Right renal cortex interstitium (tissue), 3 donors: ENCODE data around the gene DNAI2. TPM values are rescaled to one million over a fixed set of nuclear protein-coding genes. Genes with fewer than 3 reads are reported as not detected.
A peak's percentile ranks its signal among the peaks of the same experiment; 100 is the strongest.

Experiments
- DNase-seq, 3 donors: peaks; one replicate each; pipeline ENCODE4 v3.0.0-alpha.2; 2013; ENCODE audit warnings: low read depth in 3 of 3, low spot score in 2 of 3
- polyA plus RNA-seq, 3 donors: library from polyadenylated mRNA; unstranded; fragments of 120-200 nt; gene quantifications; one replicate each; pipeline ENCODE4 v1.2.1, GENCODE V29; 2013; ENCODE audit not compliant: insufficient read length in 3 of 3

Gene DNAI2
- polyA plus RNA-seq, 3 donors = 0.18 to 0.26 TPM; not detected in 1

GRCh38 chr17:74299226-74300009 lies 25.4 kb downstream of the DNAI2 start:
- no peak for DNase-seq

GRCh38 chr17:74303305-74303704 lies 29.3 kb downstream of the DNAI2 start:
- DNase-seq = no peak

DNA sequence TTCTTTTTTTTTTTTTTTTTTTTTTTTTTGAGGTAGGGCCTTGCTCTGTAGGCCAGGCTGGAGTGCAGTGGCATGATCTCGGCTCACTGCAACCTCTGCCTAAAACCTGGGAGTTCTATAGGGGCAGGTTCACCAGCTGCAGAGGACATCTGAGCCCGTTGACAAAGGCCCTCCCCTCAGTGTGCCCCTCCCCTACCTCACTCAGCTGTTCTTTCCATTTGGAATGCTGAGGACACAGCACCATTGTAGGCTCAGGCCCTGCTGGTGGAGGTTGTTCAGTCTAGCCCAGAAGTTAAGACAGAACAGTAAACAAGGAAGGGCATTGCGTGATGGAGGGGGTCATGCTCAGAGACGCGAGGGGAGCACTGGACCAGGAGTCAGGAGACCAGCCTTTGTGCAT lies 30.1 kb downstream of the DNAI2 start:
- no peak for DNase-seq

- no peak for DNase-seq
Measured at GRCh38 chr17:74305865-74306654, 32.0 kb downstream of the DNAI2 start.

GRCh38 chr17:74307984-74308773 lies 34.1 kb downstream of the DNAI2 start:
- no peak for DNase-seq

DNA sequence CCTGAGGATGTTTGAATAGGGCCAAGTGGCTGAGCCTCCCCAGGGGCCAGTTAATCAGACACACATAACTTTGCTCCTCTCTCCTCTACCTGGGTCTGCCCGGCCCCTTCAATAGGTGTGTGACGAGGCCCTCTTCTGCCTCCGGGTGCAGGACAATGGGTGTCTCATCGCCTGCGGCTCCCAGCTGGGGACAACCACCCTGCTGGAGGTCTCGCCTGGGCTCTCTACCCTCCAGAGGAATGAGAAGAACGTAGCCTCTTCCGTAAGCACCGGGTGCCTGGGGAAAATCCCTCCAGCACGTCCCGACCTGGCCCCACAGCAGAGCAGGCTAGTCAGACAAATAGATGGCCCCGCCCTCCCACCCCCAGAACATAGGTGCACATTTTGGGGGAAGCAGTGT lies 35.9 kb downstream of the DNAI2 start:
- no peak for DNase-seq

DNA sequence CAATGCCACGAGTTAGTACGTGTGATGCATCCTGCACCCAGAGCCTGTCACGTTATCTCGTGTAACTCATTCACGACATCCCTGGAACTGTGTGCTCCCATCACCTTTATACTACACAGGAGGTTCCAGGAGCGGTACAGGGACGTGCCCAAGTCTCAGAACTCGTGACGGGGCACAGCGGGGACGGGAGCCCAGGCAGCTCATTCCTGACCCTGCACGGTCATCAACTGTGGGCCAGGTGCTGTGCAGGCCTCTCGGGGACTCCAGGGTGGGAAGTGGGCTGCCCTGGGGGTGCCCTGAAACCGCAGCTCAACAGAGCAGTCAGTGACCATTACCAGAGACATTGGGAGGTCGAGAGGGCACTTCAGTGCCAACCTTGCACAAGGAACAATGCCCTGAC lies 40.8 kb downstream of the DNAI2 start:
- no peak for DNase-seq

DNA sequence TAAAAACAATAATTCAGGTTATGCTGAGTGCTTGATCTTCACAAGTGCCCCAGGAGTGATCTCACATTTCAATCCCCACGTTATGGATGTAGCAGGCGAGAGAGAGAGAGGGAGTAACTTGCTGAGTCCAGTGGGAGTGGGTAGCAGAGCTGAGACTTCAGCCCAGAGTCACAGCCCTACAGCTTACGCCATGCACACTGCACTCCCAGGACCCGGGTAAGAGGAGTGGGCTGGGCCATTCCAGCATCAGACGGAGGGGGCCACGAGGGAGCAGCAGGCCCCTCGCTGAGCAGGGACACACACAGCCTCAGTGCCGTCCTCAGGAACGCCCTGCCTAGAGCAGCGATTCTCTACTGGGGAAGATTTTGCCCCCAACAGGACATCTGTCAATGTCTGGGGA lies 42.2 kb downstream of the DNAI2 start:
- DNase-seq = no peak

DNA sequence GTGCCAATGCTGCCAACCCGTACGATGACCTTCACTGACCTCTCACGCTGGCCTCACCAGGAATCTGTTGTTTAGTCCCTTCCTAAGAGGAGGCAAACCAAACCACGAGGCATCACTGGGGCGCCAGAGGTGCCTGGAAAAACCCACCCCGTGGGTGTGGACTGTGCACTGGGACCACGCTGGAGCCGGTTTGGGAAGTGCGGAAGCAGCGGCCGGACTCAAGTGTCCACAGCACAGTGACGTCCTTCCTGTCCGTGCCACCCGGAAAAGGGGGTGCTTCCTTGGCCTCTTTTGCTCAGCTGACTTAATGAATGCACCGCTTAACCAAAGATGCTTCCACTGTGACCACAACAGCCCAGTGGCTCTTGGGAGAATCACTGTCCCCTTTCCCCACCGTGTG lies 43.0 kb downstream of the DNAI2 start:
- no peak for DNase-seq

- no peak for DNase-seq
Measured at GRCh38 chr17:74318391-74318790, 44.4 kb downstream of the DNAI2 start.

- no peak for DNase-seq
Measured at GRCh38 chr17:74324521-74324920, 50.5 kb downstream of the DNAI2 start.

DNA sequence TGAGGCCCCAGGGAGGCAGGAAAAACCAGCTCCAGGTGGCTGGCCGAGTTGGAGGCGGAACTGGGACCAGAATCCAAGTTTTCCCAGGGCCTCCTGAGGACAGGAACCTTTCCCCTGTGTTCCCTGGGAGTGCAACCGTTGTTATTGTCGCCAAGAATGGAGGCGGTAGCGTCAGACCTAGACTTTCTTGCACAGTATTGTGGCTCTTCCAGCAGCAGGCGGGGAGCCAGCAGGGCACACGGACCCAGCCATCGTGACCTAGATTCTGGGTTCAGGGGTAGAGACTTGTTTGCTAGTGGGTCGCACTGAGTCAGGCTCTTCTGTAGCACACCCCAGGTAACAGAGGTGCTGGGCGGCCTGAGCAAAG lies 51.3 kb downstream of the DNAI2 start:
- no peak for DNase-seq

GRCh38 chr17:74325743-74326379 lies 51.8 kb downstream of the DNAI2 start, which contains the start of gene KIF19:
TSS of gene KIF19 (plus strand) at chr17:74326226. CDS start at chr17:74326350, 124 bp downstream.
- peak in 1 of 3 donors; percentile 19 for DNase-seq

DNA sequence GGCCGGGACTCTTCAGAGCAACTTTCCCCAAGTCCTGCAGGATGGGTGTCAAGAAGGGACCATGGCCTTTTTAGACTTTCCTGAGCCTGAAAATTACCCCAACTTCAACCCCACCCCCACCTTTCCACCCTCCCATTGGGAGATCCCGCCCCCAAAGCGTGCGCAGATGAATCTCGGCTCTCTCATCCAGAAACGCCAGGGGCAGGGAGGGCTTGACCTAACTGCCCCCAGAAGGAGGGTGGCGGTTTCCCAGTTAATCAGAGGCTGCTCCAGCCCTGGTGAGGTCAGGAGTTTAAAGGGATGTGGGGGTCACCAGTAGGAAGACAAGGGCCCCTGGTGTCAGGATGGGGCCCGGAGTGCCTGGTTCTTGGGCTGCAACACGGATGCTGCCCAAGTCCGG lies 52.5 kb downstream of the DNAI2 start:
- no peak for DNase-seq

DNA sequence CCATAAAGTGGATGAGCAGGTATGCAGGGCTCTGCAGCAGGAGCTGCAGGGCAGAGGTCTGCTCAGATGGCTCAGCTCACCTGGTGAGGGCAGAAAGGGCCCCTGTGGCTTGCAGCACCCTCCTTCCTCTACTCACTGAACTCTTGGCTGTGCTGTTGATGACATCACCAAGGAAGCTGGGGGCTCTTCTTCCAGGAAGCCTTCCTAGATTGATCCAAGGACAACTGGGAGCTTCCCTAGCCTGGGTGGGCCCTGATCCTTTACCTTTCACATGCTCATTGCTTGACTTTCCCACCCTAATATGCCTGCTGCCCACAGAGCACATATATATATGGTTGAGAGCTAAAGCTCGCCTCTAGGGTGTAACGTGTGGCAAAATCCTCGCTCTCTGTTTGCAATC lies 54.5 kb downstream of the DNAI2 start:
- no peak for DNase-seq

GRCh38 chr17:74329378-74329777 lies 55.3 kb downstream of the DNAI2 start:
- no peak for DNase-seq

GRCh38 chr17:74330446-74330845 lies 56.4 kb downstream of the DNAI2 start:
- DNase-seq = no peak

DNA sequence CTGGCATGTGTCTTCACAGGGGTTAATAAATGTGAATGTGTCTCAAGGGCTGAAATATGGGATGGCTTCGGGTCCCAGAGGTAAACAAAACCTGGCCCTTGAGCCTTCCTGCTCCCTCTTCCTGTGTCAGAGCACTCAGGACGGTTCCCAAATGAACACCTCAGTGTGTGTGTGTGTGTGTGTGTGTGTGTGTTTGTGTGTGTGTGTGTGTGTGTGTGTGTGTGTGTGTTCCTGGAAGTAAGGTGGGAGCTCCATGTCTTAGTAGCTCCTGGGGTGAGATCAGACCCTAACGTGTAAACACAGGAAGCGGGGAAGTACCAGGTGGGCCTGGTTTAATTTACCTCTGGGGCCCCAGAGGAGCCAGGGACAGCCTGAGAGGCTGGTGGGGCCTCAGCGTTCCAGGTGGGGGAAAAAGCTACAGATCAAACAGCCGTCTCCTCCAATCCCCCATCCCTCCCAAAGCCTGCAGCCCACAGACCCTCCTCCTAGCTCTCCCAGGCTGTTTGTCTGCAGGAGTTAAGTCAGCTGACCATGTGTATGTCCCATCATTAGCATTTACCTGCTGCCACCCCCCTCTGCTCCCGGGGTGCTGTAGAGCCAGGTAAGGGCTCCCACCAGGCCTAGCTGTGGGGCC lies 58.1 kb downstream of the DNAI2 start:
- DNase-seq = no peak

- no peak for DNase-seq
Measured at GRCh38 chr17:74332763-74333283, 58.8 kb downstream of the DNAI2 start.

GRCh38 chr17:74334393-74335039 lies 60.5 kb downstream of the DNAI2 start:
- DNase-seq = no peak
